ENCODE measurements around the gene FNDC1.
A peak's percentile ranks its signal among the peaks of the same experiment; 100 is the strongest.
"Not testable (repeated sequence)": the region's sequence is repeated elsewhere in the genome, so short reads cannot be mapped to it uniquely, and the experiment has no call there.

FNDC1 gene

DNA sequence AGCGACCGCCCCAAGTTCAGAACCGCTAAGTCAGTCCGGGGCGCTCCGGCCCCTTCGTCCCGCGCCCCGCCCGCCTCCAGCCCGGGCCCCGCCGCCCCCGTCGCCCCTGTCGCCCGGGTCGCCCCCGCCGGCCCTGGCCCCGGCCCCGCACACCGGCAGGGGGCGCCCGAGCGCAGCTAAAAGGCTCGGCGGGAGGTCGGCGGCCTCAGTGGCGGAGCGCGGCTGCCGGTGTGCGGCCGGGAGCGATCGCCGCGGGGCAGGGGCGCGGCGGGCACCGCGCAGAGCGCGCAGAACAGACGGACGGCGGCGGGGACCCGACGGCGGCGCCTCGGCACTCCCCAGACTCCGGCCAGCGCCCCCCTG, at the start of gene FNDC1:
Gene FNDC1 (plus strand): TSS at position 208 of the 363 bp plus-strand sequence. CDS start 197 bp downstream, outside the sequence.
- no peak for DNase-seq (ENCODE audit: low spot score)

DNA sequence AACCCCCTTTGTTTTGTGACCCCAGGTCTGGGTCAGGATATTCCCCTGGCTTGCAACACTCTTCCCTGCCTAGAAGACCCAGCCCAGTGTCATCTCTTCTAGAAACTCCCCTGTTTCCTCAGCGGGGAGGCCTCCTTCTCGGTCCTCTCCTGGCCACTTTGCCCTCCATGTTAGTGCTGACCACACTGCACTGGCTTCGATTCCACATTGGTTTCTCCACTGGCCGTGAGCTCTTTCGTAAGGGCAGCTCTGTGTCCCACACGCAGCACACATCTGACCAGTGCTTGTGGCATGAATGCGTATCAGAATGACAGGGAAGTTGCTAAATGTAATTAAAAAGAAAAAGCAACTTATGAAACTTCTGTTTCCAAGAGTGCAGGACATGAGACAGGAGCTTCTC, 49.4 kb upstream of the FNDC1 start:
- DNase-seq (ENCODE audit: low spot score): no peak

DNA sequence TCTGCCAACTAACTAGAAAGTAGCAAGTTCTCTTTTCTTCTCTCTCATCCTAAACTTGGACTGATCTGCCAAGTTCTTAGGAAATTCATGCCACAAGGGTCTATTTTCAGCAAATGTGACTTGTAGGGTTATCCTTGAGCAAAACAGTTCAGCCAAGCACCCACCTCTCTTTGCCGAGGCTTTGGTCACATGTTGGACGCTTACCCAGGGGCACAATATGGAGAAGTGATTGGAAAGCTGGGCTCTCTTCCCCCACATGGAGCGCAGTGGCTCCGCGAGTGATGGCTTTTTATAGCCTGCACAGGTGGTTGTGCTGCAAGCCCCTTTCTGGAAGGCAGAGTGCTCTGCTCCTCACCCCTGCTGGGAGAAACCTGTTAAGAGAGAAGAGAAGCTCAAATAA, 47.7 kb upstream of the FNDC1 start:
- DNase-seq (ENCODE audit: low spot score): no peak

- no peak for DNase-seq (ENCODE audit: low spot score)
Measured at GRCh38 chr6:159122453-159122852, 46.7 kb upstream of the FNDC1 start.

DNA sequence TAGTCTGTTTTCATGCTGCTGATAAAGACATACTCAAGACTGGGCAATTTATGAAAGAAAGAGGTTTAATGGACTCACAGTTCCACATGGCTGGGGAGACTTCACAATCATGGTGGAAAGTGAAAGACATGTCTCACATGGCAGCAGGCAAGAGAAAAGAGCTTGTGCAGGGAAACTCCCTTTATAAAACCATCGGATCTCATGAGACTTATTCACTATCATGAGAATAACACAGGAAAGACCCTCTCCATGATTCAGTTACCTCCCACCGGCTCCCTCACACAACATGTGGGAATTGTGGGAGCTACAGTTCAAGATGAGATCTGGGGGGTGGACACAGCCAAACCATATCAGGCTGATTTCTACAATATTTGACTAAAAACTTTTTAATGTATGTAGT, 45.4 kb upstream of the FNDC1 start:
- not testable (repeated sequence) for DNase-seq (ENCODE audit: low spot score)

GRCh38 chr6:159125014-159125609, 44.1 kb upstream of the FNDC1 start:
- no peak for DNase-seq (ENCODE audit: low spot score)

GRCh38 chr6:159125951-159126352, 43.2 kb upstream of the FNDC1 start:
- peak; percentile 94 for DNase-seq (ENCODE audit: low spot score)

DNA sequence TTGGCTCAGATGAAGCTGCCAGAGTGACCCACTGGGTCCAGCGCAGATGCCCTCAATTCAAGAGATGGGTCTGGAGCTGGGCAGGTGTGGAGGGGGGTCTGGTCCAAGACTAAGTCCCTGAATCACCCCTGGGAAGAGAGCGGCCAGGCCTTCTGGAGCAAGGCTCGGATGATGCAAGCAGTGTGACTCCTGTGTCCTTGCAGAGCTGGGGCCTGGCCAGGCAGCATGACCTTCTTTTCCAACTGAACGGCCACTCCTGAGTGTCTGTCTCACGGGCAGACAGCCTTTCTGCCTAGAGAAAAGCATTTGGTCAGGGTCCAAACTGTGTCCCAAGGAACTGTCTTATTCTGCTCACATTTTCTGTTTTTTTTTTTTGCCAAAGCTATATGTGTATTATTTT, 42.6 kb upstream of the FNDC1 start:
- DNase-seq (ENCODE audit: low spot score): no peak

DNA sequence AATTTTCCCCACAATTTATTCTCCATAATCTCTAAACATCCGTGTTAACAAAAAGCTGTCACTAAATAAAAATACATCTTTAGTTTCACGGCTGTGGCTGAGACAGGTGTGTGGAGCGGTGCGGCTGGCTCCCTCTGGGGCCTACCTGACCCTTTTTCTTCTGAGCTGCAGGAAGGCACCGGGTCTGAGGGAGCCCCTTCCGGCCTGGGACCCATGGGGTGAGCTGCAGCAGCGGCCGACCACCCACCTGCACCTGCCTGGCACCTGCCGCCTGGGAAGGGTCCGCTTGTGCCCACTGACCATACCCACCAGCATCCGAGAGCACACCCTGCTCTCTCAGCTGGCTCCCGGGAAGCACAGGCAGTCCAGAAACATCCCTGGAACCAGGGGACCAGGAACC, 41.5 kb upstream of the FNDC1 start:
- DNase-seq (ENCODE audit: low spot score): no peak

GRCh38 chr6:159128978-159129377, 40.2 kb upstream of the FNDC1 start:
- DNase-seq (ENCODE audit: low spot score): no peak

DNA sequence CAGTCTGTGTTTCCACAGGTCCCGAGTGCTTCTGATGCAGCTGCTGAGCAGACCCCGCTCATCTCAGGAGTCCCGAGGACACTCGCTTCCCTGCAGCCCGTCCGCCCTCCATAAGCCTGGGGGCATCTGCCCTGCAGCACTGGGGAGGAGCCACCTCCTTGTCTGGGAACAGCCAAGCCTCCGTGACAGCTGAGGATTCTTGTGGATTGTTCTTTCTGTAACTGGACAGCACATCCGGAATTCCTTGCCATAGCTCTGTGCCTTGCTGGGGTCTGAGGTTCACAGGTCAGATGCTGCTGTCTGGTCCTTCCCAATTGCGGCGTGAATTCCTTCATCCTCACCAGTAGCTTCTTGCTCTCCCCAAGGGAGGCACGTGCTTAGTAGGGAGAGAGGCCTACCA, 38.4 kb upstream of the FNDC1 start:
- no peak for DNase-seq (ENCODE audit: low spot score)

GRCh38 chr6:159131709-159132108, 37.5 kb upstream of the FNDC1 start:
- DNase-seq (ENCODE audit: low spot score): no peak

DNA sequence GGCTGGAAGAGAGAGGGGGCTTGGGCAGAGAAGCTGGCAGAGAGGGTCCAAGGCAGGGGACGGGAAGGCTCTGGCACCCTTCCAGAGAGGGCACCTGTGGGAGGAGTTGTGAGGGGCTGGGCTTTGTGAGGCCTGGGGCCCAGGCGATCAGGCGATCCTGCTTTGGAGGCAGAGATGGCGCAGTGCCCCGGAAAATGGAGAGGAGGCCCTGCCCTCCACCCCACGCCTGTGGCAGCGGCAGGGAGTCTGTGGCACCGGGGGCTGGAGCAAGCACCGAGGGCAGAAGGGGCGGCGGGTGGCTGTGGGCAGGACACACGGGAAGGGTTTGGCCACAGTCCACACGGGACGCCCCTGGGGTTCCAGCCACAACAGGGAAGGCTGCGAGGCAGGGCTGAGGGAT, 36.5 kb upstream of the FNDC1 start:
- DNase-seq (ENCODE audit: low spot score): no peak

GRCh38 chr6:159134701-159135364, 34.4 kb upstream of the FNDC1 start:
- DNase-seq (ENCODE audit: low spot score): peak; percentile 68

GRCh38 chr6:159137676-159138075, 31.5 kb upstream of the FNDC1 start:
- DNase-seq (ENCODE audit: low spot score): no peak

- DNase-seq (ENCODE audit: low spot score): no peak
Measured at GRCh38 chr6:159142531-159142930, 26.7 kb upstream of the FNDC1 start.

DNA sequence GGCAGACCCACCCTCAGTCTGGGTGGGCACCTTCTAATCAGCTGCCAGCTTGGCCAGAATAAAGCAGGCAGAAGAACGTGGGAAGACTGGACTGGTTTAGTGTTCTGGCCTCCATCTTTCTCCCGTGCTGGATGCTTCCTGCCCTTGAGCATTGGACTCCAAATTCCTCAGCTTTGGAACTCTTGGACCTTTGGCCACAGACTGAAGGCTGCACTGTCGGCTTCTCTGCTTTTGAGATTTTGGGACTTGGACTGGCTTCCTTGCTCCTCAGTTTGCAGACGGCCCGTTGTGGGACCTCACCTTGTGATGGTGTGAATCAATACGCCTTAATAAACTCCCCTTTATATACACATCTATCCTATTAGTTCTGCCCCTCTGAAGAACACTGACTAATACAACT, 20.6 kb upstream of the FNDC1 start:
- DNase-seq (ENCODE audit: low spot score): no peak

GRCh38 chr6:159149641-159150040, 19.6 kb upstream of the FNDC1 start:
- no peak for DNase-seq (ENCODE audit: low spot score)

- no peak for DNase-seq (ENCODE audit: low spot score)
Measured at GRCh38 chr6:159151266-159151855, 17.8 kb upstream of the FNDC1 start.

GRCh38 chr6:159152041-159152440, 17.2 kb upstream of the FNDC1 start:
- DNase-seq (ENCODE audit: low spot score): no peak

- DNase-seq (ENCODE audit: low spot score): no peak
Measured at GRCh38 chr6:159152782-159153181, 16.4 kb upstream of the FNDC1 start.

DNA sequence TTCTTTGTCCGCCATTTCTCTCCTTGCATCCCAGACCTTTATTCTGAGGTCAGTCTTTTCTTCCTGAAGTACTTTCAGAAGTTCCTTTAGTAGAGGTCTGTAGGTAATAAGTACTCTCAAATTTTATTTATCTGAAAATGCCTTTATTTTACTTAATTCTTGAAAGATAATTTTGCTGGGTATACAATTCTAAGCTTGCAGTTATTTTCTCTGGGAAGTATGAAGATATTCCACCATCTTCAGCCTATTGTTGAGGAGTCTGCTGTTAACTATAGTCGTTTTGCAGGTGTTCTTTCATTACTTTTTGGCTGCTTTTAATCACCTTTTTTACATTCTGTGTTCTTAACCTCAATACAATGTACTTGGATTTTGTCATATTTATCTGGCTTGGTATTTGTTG, 13.5 kb upstream of the FNDC1 start:
- no peak for DNase-seq (ENCODE audit: low spot score)

DNA sequence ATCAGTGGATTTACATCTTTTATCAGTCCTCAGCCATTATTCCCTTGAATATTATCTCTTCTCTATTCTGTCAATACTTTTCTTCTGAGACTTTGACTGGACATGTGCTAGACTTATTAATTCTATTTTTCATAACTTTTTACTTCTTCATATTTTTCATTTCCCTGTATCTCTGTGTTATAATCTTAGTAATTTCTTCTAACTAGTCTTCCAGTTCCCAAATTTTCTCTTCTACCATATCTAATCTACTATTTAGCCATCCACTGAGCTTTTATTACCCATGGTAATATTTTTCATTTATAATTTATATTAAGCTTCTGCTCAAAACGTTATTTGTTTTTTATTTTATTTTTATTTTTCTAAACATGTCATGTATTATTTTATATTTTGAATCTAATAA, 13.1 kb upstream of the FNDC1 start:
- DNase-seq (ENCODE audit: low spot score): no peak

GRCh38 chr6:159157431-159157830, 11.8 kb upstream of the FNDC1 start:
- no peak for DNase-seq (ENCODE audit: low spot score)
